OCI-LY1 (cell line): ENCODE measurements around the gene TBCA.

Experiments
- CTCF ChIP-seq: fragments of 200-600 bp; sonication (generic), shearing (Covaris generic); IDR thresholded peaks from 2 replicates; pipeline ENCODE4 v1.5.1; 2017; ENCODE audit warnings: mild to moderate bottlenecking, antibody characterized with exemption, low read length, moderate library complexity, mixed read lengths
- EZH2 ChIP-seq: fragments of 200-600 bp; sonication (generic), shearing (Covaris generic); IDR thresholded peaks from 2 replicates; pipeline ENCODE4 v1.8.0; 2017; ENCODE audit warnings: borderline replicate concordance, mixed run types, mild to moderate bottlenecking, antibody characterized with exemption, low read length, moderate library complexity, mixed read lengths

GRCh38 chr5:77768978-77769377 is 7.2 kb downstream of the TBCA start:
- no peak for TF ChIP-seq CTCF
- no peak for TF ChIP-seq EZH2
